OCI-LY1 (cell line): ENCODE measurements around the gene JAK1.

Experiments
- CTCF ChIP-seq: fragments of 200-600 bp; sonication (generic), shearing (Covaris generic); IDR thresholded peaks from 2 replicates; pipeline ENCODE4 v1.5.1; 2017; ENCODE audit warnings: mild to moderate bottlenecking, antibody characterized with exemption, low read length, moderate library complexity, mixed read lengths
- EZH2 ChIP-seq: fragments of 200-600 bp; sonication (generic), shearing (Covaris generic); IDR thresholded peaks from 2 replicates; pipeline ENCODE4 v1.8.0; 2017; ENCODE audit warnings: borderline replicate concordance, mixed run types, mild to moderate bottlenecking, antibody characterized with exemption, low read length, moderate library complexity, mixed read lengths

DNA sequence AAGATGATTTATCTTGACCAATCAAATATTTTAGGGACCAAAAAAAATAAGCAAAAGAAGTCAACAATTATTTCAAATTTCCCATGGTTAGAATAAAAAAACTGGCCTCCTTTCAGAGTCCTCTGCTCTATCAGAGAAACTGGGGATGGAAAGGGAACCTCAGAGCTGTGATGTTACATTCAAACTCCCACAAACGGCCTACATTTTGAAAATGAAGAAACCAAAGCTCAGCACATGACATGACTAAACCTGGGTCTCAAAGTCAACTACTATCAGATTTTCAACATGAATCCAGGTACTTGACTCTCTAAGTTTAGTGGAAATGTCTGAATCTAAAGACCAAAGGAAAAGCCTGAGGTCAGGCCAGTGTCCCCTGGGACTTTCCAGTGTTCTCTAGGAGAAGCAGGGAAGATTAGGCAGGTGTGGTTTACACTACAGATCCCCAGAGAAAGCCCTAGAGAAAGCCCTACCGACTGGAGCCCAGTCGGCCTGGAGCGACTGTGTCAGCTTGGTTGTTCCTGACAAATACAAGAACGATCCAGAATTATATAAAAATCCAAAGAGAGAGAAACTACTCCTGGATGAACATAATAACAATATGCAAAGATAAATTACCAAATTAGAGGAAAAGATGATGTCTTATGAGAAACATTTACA lies 24.8 kb downstream of the JAK1 start:
- TF ChIP-seq CTCF (no peak), EZH2 (no peak)
